Measurements from ENCODE around the gene GOLT1A.

The GOLT1A gene

GRCh38 chr1:204190212-204191211, 23.3 kb downstream of the GOLT1A start:
- no peak for DNase-seq

- DNase-seq: no peak
Observed at GRCh38 chr1:204188959-204189639, 24.7 kb downstream of the GOLT1A start.

DNA sequence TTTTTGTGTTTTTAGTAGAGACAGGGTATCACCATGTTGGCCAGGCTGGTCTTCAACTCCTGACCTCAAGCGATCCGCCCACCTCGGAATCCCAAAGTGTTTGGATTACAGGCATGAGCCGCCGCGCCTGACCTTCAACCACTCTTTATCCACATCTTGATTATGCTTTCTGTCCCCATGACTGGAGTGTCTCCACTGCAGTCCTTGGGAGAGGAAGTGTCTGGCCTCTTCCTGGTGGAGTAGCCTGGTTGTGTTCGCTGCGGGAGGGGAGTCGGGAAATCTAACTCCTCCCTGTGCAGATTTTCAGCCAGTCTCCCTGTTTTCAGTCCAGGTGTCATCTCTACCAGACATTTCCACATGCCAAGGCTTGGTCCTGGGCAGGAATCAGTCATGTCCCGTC, 27.2 kb downstream of the GOLT1A start:
- DNase-seq: no peak

- no peak for DNase-seq
Observed at GRCh38 chr1:204181116-204181515, 32.7 kb downstream of the GOLT1A start.

GRCh38 chr1:204180133-204180532, 33.7 kb downstream of the GOLT1A start:
- no peak for DNase-seq

DNA sequence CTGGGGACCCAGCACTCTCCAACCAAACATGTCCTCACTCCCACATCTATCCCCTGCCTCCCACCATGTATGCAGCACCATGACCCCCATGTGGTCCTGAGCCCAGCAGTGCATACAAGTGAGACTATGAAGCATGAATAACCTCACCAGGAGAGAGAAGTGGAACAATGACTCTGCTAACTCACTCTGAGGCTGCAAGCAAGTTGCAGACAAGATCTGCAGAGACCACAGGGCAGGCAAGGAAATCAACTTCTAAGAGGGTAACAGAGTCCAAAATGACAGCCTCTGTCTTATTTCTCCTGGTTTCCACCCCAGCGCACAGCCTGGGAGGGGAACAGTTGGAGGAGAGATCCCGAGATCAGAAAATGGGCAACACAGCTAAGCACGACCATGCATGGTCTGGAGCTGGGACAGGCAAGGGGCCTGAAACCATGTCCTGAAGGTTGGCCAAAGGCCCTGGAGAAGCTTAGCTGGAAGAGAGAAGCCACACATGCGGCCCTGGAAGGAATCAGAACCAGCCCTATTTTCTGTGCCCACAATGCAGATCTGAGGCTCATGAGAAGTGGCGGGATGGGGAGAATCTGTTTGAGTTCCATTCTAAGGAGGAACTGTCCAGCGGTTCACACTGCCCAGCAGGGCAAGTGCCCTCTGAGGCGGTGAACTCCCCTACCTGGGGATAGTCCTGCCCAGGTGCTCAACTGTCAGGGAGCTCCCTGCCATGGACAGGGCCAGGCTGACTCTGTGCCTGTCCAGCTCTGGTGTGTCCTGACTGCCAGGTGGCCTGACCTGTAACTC, 35.1 kb downstream of the GOLT1A start:
- DNase-seq: no peak

DNA sequence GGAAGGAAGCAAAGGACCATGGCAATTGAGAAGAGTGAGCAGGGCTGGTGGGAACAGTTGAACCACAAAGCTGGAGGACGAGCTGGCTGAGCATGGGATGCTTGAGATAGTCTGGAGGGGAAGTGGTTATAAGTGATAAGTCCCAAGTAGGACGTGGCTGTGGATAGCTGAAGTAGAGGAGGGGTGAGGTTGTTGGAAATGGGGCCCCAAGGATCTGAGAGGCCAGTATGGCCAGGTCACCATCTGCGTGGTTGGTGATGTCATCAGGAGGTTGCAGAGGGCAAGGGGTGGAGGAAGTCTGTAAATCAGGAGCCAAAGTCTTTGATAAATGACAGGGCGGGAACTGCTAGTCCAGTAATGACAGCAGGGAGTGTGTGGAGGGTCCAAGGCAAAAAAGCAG, 36.7 kb downstream of the GOLT1A start:
- DNase-seq: no peak

GRCh38 chr1:204176049-204176448, 37.7 kb downstream of the GOLT1A start:
- no peak for DNase-seq

DNA sequence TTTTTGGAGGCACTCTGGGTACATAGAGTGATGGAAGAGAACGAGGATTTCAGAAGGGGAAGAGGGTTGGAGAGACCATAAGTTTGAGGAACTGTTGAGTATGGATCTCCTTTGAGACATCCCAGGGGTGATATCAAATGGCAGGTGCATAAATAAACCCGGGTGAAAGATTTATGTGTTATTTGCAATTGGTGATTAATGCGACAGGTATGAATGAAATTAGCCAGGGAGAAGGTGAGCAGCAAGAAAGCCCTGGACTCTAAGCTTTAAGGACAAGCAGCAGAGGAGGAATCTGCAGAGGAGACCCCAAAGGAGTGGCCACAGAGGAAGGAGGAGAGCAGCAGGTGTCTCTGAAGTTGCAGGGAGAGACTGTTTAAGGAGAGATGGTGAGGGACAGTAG, 38.8 kb downstream of the GOLT1A start:
- no peak for DNase-seq

DNA sequence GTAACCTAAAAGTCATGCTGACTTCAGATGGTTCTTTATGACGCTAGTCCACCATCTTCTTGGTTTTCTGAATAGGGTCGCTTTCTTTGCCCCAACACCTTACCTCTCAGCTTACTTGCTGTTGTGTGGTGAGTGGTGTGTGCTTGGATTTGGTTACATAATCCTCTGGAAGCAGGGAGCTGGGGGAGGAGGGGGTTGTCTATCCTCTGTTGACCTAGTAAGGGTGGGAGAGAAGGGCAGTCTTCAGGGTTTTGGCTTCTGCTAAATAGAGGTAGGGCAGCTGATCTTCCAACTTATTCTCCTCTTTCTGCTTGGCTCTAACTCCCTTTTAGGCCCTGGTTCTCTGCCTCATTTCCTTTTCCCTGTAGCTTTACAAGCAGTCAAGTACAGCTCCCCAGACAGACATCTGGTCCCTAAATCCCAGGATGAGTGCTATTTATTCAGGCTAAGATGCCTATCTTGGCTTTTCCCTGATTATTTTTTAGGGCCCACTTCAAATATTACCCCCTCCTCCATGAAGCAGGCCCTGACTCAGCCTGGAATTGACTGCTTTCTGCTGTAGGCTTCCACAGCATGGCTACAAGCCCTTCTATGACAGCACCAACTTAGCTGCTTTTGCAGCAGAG, 41.3 kb downstream of the GOLT1A start:
- DNase-seq: no peak

- no peak for DNase-seq
Observed at GRCh38 chr1:204171751-204172178, 42.0 kb downstream of the GOLT1A start.

GRCh38 chr1:204170494-204171155, 43.2 kb downstream of the GOLT1A start:
- DNase-seq: no peak

DNA sequence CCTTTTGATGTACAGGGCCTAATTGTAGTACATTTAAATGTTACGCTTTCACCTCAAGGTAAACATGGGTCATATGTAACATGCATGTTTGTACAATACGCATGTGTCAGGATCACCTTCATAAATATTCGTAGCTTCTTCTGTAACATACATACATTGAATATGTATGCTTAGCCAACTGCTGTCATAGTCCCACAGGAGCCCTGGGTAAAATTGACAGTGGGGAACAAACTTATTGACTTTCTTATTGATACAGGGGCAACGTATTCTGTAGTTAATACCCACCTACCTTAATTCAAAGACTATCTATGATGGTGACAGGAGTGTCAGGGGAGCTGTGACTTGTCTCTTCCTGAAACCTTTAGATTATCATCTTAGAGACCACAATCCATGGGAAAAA, 43.9 kb downstream of the GOLT1A start:
- no peak for DNase-seq

DNA sequence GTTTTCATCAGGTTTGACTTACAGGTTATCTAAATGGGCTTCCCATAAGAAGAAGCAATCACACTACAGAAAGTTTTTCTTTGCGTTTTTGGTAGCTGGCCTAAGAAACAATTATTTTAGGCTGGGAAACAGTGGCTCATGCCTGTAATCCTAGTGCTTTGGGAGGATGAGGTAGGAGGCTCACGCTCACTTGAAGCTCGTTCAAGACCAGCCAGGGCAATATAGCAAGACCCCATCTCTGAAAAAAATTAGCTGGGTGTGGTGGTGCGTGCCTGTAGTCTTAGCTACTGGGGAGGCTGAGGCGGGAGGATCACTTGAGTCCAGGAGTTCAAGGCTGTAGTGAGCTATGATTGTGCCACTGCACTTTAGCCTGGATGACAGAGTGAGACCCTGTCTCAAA, 46.1 kb downstream of the GOLT1A start:
- DNase-seq: no peak

DNA sequence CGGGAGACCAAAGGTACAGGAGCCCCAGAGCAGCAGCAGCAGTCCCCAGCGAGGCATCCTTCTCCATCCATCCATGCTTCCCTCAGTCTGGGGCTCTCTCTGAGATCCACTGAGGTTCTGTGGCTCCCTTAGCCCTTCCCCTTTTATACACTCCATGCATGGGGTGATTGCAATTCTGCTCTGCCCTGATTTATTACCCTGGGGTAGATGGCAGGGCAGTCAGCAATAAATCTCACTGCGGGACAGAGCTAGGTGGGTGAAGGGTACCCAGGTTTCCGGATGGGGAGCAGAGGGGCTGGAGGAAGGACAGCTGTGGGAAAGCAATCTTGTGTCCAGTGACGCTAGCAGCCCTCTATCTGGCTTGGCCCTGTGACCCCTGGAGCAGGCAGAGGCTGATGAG, 47.6 kb downstream of the GOLT1A start, which contains the start of gene REN:
Gene REN (minus strand): TSS at position 119 of the 400 bp plus-strand sequence. CDS start 44 bp downstream, at position 75.
- DNase-seq: no peak

GRCh38 chr1:204162494-204163074, 51.2 kb downstream of the GOLT1A start:
- peak; percentile 78 for DNase-seq

- DNase-seq: no peak
Observed at GRCh38 chr1:204161609-204162493, 51.9 kb downstream of the GOLT1A start.

GRCh38 chr1:204157962-204158361, 55.8 kb downstream of the GOLT1A start:
- DNase-seq: no peak

- no peak for DNase-seq
Observed at GRCh38 chr1:204155881-204156280, 57.9 kb downstream of the GOLT1A start.

DNA sequence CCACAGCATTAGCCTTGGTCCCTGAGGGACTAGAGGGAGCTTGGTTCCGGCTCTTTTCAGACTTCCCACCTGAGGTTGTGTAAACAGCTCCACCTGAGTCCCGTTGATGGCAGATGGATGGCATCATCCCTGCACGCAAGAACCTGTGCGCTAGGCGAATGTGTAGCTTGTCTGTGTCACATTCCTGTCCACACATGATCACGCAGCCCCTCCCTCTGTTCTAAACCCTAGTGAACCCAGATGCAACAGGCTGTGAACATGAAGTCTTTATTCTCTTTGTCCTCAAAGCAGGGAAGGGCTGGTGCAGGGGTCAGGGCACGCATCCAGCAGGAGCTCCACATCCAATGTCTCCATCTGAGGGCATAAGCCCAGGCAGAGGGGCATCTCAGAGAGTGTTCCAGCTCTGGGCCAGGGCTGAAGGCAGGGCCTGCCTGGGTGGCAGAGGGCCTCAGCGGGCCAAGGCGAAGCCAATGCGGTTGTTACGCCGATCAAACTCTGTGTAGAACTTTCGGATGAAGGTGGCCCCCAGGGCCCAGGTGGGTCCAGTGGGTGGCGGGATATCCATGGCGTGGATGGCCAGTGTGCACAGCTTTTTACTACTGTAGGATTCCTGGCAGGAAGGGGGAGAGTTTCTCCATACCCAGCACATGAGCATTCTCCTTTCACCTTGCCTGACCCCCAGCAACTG, 59.1 kb downstream of the GOLT1A start:
- no peak for DNase-seq
